COLO829 (cell line): Measurements from ENCODE around the gene CERCAM.

ENCODE experiments used
- DNase-seq: peaks from one replicate; pipeline ENCODE4 v3.0.0; 2012; ENCODE audit warnings: low spot score

CERCAM gene

DNA sequence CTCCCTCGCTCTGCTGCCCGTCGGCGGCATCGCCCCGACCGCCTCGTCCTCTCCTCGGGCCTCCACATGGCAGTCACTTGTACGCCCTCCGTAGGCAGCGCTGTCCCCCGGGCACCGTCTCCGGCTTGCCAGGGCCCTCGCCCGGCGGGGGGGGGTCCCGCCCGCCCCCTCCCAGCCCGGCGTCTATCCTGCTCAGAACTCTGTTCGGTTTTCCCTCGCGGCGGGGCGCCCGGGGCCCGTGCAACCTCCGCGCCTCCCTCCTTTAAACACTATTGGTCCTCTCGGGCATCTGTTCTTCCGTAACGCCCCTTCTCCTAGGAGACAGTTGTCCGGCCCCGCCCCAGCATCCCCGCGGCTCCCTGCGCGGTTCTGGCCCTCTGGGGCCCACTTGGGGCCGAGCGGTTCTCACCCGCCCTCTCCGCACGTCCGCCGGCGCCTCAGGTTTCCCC lies 36.0 kb downstream of the CERCAM start:
- DNase-seq: peak; percentile 94

DNA sequence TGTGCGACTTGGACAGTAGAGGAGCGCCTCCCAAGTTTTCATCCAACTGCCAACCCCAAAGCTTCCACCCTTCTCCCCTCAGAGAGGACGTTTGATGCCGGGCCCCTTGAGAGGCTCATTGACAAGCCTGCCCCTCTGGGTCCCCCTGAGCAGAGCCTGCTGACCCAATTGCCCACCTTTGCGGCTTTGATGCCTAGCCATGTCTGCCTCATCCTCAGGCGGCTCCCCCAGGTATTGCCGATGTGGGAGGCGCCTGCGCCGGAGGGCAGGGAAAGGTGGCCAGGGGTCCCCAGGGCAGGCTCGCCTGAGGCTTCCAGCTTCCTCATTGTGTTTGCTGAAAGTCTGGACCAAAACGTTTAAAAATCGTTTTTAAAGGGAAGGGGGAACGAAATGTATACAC lies 36.5 kb downstream of the CERCAM start:
- no peak for DNase-seq

DNA sequence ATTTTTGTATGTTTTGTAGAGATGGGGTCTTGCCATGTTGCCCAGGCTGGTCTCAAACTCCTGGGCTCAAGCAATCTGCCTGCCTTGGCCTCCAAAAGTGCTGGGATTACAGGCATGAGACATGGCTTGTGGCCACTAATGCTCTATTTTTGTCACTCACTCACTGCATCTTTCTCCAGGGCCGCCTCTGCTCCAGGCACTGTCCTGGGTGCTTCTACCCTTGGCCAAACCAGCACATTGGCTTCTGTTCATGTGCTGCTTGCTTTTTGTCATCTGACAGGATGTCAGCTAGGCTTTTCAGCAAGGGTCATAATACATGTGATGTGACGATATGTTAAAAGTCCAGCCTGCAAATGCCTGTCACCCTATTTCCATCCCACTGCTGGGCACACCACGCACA lies 38.4 kb downstream of the CERCAM start:
- no peak for DNase-seq

DNA sequence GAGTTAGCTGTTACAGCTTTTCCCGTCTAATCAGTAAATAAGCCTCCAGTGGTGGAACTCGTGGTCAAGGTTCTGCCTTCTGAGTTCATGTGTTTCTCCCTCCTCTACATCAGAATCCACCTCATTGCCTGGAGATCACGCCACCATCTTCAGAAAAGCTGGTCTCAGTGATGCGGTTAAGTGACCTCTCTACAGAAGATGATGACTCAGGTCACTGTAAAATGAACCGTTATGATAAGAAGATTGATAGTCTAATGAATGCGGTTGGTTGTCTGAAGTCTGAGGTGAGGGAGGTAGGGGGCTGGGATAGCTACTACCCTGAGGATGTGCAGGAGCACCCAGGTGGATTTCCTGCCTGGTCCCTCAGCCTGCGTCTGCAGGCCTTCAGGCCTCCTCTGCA lies 48.4 kb downstream of the CERCAM start:
- no peak for DNase-seq

DNA sequence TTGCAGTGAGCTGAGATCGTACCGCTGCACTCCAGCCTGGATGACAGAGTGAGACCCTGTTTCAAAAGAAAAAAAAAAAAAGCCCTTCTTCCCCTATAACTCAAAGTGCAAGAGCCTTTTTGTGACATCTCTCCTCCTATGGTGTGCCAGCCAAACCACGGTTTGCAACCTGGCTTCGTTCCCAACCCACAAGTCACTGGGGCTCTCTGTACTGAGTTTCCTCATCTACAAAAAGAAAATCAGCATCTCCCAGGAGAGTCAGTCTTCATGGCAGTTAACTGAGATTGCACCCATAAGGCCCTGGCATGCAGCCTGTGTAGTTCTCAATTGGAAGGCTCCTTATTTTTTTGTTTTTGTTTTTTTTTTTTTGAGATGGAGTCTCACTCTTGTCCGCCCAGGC lies 49.9 kb downstream of the CERCAM start:
- no peak for DNase-seq

DNA sequence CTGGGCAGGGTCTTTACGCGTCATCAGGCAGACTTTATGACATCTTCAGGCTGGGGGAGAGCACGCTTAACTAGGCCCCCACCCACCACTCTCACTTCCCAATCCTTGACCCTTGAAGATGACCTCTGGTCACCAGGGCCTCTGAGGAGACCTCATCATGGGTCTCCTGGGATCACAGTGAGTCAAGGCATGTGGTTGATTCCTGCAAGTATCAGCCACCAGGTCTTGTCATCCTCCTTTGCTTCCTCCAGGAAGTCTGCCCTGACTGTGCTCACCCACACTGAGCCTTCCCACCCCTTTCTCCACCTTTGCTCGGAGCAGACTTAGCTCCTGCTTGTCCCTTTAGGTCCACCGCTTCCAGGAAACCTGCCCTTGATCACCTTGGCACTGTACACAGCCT lies 52.4 kb downstream of the CERCAM start:
- no peak for DNase-seq

DNA sequence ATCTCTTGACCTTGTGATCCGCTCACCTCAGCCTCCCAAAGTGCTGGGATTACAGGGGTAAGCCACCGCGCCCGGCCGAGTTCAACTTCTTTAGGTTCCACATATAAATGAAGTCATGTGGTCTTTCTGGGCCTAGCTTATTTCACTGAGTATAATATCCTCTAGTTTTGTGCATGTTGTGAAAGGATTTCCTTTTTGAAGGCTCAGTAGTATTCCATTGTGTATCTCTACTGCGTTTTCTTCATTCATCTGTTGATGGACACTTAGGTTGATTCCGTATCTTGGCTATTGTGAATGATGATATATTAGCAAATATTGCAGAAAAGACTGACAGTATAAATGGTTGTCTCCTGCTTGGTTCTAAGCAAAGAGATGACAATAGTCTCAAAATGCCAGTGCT lies 55.2 kb downstream of the CERCAM start:
- no peak for DNase-seq

DNA sequence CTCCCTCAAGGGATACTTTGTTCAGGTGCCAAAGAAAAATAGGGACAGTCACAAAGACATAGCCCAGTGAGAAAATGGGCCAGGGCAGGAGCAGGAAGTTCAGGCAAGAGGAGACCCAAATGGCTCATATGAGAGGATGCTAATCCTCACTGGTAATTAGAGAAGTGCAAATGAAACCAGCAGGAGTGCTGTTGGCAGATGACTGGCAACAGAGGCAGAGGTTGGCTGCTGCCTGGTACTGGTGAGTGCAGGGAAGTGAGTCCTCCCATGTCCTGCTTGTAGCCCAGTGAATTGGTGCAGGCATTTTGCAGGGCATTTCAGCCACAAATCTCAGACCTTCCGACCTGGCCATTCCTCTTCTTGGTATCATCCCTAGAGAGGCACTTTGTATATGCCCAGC lies 58.6 kb downstream of the CERCAM start:
- DNase-seq: no peak

DNA sequence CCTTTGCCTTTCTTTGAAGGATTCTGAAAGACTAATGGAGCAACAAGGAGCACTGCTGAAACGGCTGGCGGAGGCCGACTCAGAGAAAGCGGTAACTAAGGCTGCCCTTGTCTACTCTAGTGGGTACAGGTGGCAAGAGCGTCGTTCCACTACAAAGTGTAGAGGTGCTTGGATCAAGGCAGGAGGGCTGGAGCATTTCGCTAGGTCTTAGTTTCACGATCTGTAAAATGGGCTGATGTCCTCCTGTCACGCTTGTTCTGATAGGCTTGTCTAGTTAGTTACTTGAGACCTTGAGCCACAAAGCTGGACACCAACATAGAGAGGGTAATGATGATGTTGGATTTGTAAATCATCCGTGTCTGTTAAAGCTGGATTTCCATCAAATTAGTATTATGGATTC lies 60.9 kb downstream of the CERCAM start:
- DNase-seq: no peak

DNA sequence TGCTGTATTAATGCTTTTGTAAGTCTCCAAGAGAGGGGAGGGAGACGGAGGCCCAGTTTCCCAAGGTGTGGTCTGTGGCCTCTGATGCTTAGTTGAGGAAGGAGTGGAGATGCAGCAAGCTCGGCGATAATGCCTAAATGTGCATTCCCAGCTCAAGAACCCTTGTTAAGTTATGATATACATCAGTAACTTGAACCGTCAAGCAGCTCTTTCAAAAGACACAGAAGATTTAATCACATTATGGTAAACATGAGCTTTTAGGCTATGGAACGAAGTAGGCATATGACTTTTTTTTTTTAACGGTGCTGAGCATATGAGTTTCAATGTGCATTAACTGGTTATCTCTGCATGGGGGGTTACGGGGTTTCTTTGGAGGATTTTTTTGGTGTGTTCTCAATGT lies 61.5 kb downstream of the CERCAM start:
- no peak for DNase-seq

DNA sequence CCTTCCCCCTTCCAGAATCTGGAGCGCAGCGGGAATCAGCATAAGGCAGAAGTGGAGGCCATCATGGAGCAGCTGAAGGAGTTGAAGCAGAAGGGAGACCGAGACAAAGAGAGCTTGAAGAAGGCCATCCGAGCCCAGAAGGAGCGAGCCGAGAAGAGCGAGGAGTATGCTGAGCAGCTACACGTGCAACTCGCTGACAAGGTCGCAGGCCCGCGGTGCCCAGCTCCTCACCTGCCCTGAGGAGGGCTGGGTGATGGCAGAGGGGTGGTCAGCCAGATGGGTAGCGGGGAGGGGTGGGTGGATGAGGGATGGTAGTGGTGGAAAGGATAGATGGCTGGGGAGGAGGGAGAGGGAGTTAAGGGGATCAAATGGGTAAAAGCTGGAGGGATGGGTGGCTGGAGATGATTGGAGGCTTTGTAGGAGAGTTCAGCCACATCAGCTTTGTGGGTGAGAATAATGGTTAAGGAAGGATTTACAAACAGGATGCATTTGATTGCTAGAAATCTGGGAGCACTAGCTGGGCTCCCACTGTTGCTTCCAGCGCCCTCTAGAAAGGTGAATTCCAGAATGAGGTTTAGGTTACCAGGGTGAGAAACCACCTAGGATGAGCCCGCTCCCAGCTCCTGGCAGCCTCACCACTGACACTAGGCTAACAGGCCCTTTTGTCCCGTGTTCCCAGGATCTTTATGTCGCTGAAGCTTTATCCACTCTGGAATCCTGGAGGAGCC lies 64.2 kb downstream of the CERCAM start:
- no peak for DNase-seq

DNA sequence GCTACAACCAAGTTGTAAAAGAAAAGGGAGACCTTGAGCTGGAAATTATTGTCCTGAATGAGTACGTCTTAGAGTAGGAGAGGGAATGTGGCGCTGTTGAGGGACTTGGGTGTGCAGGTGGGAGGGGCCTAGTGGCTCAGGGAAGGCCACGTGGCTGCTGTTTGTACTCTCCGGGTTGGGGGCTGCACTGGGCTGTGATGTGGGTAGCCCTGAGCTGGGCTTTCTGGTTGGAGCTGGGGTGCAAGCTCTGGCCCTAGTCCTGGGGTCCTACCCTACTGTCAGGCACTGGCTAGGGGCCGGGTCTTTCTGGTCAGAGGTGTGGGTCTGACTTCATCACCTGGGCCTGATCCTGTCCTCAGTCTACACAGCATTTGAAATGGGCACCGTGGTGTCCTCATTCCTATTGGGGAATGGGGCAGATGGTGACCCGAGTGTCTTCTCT lies 64.8 kb downstream of the CERCAM start:
- no peak for DNase-seq

DNA sequence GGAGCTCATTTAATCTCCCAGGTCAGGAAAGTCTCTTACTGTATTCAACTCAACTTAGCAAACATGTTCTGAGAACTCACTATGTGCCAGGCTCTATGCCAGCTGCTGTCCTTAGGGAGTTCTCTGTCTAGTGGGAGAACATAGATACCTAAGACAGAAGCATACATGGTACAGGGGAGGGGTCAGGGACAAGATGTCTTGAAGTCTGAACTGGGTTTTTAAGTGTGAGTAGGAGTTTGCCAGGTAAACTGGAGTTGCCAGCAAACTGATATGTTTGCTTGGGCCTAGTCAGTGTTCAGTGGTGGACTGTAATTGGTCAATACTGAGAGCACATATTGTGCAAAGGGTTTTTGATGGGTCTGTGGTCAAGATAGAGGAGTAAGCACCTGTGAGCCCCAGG lies 65.5 kb downstream of the CERCAM start:
- DNase-seq: no peak
